HG03378 (cell line): ENCODE measurements around the gene CCS.
"Not testable (repeated sequence)": the region's sequence is repeated elsewhere in the genome, so short reads cannot be mapped to it uniquely, and the experiment has no call there.

ENCODE experiments used
- ATAC-seq: cut with Tn5 transposase; IDR thresholded peaks from one replicate; pipeline ENCODE4 v1.9.1; 2021; ENCODE audit warnings: mild to moderate bottlenecking, moderate library complexity; ENCODE audit not compliant: unreplicated experiment

CCS gene

GRCh38 chr11:66592457-66593302 lies at the start of gene CCS, which contains the start of gene CCDC87:
TSS of gene CCS (plus strand) at chr11:66593185. CDS start at chr11:66593262, 77 bp downstream.
TSS of gene CCDC87 (minus strand) at chr11:66593063. CDS start at chr11:66593015, 48 bp downstream.
- peak; percentile 79 for ATAC-seq

GRCh38 chr11:66543263-66544107 lies 49.5 kb upstream of the CCS start:
- no peak for ATAC-seq

GRCh38 chr11:66544952-66545351 lies 48.0 kb upstream of the CCS start:
- ATAC-seq, result not testable (repeated sequence)

- peak; percentile 76 for ATAC-seq
Observed at GRCh38 chr11:66545701-66546367, 47.2 kb upstream of the CCS start, which contains the start of gene ZDHHC24. TSS of gene ZDHHC24 (minus strand) at chr11:66546048. CDS start at chr11:66546003, 45 bp downstream.

GRCh38 chr11:66546368-66546965 lies 46.5 kb upstream of the CCS start, which contains the start of gene ACTN3:
TSS of gene ACTN3 (plus strand) at chr11:66546903. CDS start at chr11:66546938, 35 bp downstream.
- no peak for ATAC-seq

- ATAC-seq, result no peak
Observed at GRCh38 chr11:66546966-66547661, 45.9 kb upstream of the CCS start.

- no peak for ATAC-seq
Observed at GRCh38 chr11:66547662-66548009, 45.3 kb upstream of the CCS start.

- ATAC-seq, result no peak
Observed at GRCh38 chr11:66548041-66548440, 44.9 kb upstream of the CCS start.

GRCh38 chr11:66548774-66549630 lies 44.0 kb upstream of the CCS start:
- no peak for ATAC-seq

GRCh38 chr11:66549696-66550095 lies 43.3 kb upstream of the CCS start:
- no peak for ATAC-seq

GRCh38 chr11:66550887-66551286 lies 42.1 kb upstream of the CCS start:
- ATAC-seq, result no peak

GRCh38 chr11:66554602-66555001 lies 38.4 kb upstream of the CCS start:
- ATAC-seq, result no peak

- ATAC-seq, result no peak
Observed at GRCh38 chr11:66555416-66555815, 37.6 kb upstream of the CCS start.

GRCh38 chr11:66556086-66556485 lies 36.9 kb upstream of the CCS start:
- ATAC-seq, result no peak

- ATAC-seq, result no peak
Observed at GRCh38 chr11:66557733-66558326, 35.2 kb upstream of the CCS start.

GRCh38 chr11:66559142-66559865 lies 33.7 kb upstream of the CCS start:
- ATAC-seq, result no peak

GRCh38 chr11:66559866-66560676 lies 32.9 kb upstream of the CCS start:
- ATAC-seq, result no peak
